Measurements from ENCODE around the gene SYCE3.

Gene SYCE3

GRCh38 chr22:50516068-50516467 is 46.7 kb downstream of the SYCE3 start:
- no peak for DNase-seq

DNA sequence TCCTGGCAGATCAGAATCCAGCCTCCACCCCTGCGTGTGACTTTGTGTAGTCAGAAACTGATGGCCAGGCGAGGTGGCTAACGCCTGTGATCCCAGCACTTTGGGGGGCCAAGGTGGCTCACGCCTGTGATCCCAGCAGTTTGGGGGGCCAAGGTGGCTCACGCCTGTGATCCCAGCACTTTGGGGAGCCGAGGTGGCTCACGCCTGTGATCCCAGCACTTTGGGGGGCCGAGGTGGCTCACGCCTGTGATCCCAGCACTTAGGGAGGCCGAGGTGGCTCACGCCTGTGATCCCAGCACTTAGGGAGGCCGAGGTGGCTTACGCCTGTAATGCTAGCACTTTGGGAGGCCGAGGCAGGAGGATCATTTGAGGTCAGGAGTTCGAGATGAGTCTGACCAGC is 49.5 kb downstream of the SYCE3 start:
- no peak for DNase-seq

DNA sequence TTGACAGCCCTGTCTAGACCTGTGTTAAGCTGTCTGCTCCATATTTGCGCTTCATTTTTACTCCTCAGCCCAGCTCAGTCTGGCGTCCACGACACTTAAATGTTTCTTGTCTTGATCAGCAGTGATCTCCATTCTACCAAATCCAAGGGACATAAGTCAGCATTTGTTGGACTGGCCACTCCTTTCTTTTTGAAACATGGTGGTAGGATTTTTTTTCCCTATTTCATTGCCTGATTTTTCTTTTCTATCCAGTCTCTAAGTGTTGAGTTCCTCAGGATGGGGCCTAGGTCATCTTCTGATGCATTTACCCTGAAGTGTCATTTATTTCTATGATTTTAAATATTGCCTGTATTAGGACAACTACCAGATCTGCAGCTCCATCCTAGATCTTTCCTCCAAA is 53.8 kb downstream of the SYCE3 start:
- no peak for DNase-seq

- peak; percentile 37 for DNase-seq
Observed at GRCh38 chr22:50507991-50508884, 54.5 kb downstream of the SYCE3 start, which contains the start of gene NCAPH2. Gene NCAPH2 (plus strand): TSS chr22:50508224. CDS start chr22:50508338, 114 bp downstream.

- no peak for DNase-seq
Observed at GRCh38 chr22:50507421-50507990, 55.2 kb downstream of the SYCE3 start, which contains the start of gene LMF2. Gene LMF2 (minus strand): TSS chr22:50507702. CDS start chr22:50507675, 27 bp downstream.

DNA sequence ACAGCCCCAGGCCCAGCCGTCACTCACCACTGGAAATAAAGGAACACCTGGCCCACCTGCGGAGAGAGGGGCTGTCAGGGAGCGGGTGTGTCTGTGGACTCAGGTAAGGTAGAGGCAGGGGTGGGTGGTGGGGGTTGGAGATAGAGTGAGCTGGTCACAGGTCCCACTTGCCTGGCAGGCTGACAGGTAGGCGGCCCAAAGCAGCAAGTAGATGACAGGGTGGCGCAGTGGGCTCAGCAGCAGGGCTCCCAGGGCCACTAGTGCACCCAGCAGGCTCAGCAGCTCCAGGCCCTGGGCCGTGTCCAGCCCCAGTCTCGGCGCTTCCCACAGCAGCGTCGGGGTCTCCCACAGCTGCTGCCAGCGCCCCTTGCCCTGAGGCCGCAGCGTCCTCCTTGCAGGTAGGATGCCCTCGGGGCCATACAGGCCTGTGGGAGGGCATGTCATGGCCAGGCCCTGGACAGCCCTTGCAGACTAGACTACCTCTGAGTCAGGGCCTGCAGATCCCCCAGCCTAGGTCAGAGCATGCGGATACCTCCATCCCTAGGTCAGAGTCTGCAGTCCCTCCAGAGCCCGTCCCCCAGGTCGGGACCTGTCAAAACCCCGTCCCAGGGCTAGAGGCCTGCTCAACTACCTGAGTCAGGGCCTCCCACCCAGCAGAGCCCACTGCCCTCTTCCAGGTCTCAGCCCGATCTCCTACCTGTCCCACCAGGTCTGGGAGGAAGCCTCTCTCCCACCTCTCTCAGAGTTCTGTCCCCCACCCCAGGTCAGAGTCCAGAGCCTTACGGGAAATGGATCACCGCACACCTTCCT is 55.9 kb downstream of the SYCE3 start:
- DNase-seq, result no peak

DNA sequence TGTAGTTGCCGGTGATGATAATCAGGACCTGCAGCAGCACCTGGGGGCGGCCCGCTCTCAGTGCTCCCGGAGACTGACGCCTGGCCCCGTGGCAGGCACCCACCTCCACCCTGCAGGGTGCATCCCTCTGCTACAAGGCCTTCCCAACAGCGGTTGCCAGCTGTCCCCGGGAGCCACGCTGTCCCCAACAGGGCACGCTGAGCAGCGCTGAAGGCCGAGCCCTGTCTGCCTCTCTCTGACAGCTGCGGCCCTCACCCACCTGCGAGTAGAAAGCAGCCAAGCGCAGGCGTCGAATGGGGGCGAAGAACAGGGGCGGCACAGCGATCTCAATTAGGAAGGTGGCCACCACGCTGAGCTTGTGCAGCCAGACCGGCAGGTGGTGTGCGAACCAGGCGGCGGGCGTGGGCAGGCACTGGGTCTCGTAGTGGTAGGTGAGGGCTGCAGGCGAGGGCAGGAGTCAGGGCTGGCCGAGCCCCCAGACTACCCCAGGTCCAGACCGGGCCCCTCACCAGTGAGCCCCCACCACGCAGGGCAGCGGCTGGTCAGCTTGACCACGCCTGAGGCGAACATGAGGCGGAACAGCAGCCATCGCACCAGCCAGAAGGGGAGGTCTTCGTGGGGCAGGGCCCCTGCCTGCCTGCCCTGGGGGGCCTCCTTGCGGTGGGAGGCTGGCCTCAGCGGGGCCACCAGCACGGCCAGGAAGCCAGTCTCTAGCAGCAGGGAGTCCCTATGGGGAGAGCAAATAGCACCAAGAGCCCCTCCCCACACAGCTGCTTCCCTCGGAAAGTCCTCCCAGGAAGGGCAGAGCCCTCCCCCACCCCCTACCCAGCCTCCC is 56.7 kb downstream of the SYCE3 start:
- DNase-seq, result no peak

GRCh38 chr22:50505276-50505775 is 57.4 kb downstream of the SYCE3 start:
- DNase-seq, result no peak

- no peak for DNase-seq
Observed at GRCh38 chr22:50504369-50505211, 58.1 kb downstream of the SYCE3 start.

- no peak for DNase-seq
Observed at GRCh38 chr22:50503475-50504145, 59.1 kb downstream of the SYCE3 start.

DNA sequence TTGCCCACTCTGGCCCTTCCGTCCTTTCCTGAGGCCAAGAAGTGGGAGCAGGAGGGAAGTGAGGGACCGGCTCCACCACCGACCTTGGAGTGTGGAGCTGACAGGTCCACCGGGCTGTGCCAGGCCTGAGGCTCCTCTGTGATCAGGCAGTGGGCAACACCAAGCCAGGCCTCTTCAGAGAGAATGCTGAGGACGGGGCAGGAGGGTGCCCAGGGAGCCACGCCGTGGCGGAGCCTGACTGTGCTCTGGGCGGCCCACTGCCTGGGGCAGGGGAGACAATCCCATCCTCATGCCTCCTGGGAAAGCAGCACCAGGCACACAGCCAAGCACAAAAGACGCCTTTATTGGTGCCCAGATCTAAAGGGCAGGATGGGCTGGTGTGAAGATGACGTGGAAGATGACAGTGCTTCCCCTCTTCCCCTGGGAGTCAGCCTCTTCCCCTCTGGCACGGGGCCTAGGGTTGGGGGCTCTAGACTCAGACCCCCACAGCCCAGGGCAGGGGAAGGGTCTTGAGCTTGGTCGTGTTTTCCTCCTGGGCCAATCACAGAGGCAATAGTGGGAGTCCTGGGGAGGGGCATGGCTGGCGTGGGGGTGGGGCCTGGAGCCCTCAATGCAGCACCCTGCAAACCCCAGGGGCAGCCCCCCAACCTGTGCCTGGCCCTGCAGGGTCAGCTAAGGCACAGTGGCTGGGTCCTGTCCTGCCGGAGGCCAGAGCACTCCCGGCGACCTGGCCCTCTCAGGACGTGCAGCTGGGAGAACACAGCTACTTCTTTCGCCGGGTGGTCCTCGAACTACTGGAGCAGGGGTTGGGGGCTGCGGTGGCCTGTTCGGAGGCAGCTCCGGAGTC is 59.9 kb downstream of the SYCE3 start:
- no peak for DNase-seq

- no peak for DNase-seq
Observed at GRCh38 chr22:50502096-50502495, 60.6 kb downstream of the SYCE3 start.

All from NCI-H2029 treated with DMSO at 0.1 percent for 48 hours (cell line).